ENCODE results near the gene SMR3B. TPM values are rescaled to one million over a fixed set of nuclear protein-coding genes. Genes with fewer than 3 reads are reported as not detected.

Gene SMR3B
- total RNA-seq, 1 experiment from 2014 or later, result not detected

DNA sequence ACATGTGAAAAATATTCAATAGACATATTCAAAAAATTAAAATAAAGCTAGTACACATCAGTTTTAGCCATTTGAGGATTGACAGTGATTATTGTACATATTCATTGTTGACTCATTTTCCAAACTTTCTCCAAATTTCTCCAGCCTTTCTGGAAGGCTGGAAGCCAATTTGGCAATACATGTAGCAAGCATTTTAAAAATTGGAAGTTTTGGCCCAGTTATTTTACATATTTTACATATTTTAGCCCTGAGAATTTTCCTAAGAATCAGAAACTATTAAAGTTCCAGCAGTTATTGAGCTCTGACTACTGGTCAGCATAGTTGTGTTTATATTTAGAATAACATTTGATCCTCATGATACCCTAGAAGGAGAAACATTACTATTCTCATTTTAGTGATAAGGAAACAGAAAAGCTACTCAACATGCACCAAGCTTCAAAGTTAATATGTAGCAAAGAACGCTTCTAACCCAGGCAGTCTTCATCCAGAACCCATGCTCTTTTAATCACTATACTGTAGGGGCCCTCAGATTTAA lies 45.0 kb upstream of the SMR3B start:
- intact Hi-C loops (cut with micrococcal nuclease; ENCODE audit: unreplicated experiment), result no loop called here
- Histone ChIP-seq H3K9me3 (ENCODE audit: insufficient read depth, low read depth) (no peaks in the 10 kb centered on the region), H3K4me3 (no peak overlapping the region), H3K9me2 (ENCODE audit: insufficient read depth) (no peaks in the 10 kb centered on the region), H3K79me2 (ENCODE audit: low read depth) (no peaks in the 10 kb centered on the region), H4K20me1 (ENCODE audit: insufficient read depth) (no peaks in the 10 kb centered on the region), H2AFZ (no peak overlapping the region), H3K4me2 (no peak overlapping the region), H3K4me1 (replicated peaks; ENCODE audit: insufficient read depth) (no peaks in the 10 kb centered on the region), H3F3A (ENCODE audit: insufficient read depth, low read depth) (no peaks in the 10 kb centered on the region), H3K27me3 (ENCODE audit: insufficient read depth, low read depth) (no peaks in the 10 kb centered on the region), H3K36me3 (ENCODE audit: low read depth) (no peaks in the 10 kb centered on the region), H3K27ac (no peak overlapping the region)
- TF ChIP-seq, protein P1, sequence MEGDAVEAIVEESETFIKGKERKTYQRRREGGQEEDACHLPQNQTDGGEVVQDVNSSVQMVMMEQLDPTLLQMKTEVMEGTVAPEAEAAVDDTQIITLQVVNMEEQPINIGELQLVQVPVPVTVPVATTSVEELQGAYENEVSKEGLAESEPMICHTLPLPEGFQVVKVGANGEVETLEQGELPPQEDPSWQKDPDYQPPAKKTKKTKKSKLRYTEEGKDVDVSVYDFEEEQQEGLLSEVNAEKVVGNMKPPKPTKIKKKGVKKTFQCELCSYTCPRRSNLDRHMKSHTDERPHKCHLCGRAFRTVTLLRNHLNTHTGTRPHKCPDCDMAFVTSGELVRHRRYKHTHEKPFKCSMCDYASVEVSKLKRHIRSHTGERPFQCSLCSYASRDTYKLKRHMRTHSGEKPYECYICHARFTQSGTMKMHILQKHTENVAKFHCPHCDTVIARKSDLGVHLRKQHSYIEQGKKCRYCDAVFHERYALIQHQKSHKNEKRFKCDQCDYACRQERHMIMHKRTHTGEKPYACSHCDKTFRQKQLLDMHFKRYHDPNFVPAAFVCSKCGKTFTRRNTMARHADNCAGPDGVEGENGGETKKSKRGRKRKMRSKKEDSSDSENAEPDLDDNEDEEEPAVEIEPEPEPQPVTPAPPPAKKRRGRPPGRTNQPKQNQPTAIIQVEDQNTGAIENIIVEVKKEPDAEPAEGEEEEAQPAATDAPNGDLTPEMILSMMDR (conservative IDR thresholded peaks at IDR 0.05), result no peak
- TF ChIP-seq EZH2 (IDR thresholded peaks at IDR 0.05; ENCODE audit: low read depth), result no peak
- BruUV-seq (replicated peaks), result no TSS peak
- DNase-seq, result no peak
- CTCF ChIA-PET, result no interaction called here
- POLR2A ChIA-PET (ENCODE audit: unreplicated experiment), result no interaction called here

DNA sequence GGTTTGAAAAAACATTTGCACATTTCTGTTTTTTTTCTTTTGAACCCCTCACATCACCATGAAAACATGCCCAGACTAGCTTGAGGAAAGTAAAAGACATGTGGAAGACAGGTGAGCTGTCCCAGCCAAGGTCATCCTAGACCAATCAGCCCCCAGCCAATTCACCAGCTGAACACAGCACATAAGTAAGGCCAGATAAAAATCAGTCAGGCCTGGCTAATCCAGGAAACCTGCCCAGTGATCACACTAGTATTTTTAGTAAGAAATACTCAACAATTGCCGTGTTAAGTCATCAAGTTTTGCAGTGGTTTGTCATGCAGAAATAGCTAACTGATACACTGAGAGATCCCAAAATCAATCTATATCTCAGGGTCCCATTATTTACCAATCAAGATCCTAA lies 26.7 kb upstream of the SMR3B start:
- no peak overlapping the region for H3K4me2 ChIP-seq
- no TSS peak for BruUV-seq (replicated peaks)

DNA sequence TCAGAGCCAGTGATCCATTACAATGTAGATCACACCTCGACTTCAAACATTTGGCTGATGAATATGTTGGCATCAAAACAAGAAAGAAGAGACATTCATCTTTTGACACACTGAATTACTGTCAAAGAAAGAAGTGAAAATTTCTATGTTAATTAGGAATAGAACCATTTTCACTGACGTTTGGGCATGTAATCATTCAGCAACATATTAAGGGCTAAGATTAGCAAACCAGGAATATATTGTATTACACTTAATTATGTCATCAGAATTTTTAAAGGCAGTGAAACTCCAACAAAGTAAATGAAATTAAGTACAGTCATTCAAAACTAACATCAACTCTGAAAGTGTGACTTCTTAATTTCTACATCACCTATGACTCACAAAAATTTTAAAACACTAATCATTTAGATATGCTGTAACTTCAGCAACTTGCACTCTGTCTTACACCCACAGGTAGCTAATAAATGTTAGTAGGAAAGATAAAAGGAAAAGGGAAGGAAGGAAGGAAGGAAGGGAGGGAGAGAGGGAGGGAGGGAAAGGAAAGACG lies 23.7 kb upstream of the SMR3B start:
- ChIA-PET CTCF (no interaction called here), POLR2A (ENCODE audit: unreplicated experiment) (no interaction called here)
- no peak overlapping the region for H3K4me3 ChIP-seq
- no peak for DNase-seq
- no TSS peak for BruUV-seq (replicated peaks)
- H3K9me3 ChIP-seq (ENCODE audit: insufficient read depth, low read depth), result no peaks in the 10 kb centered on the region
- H4K20me1 ChIP-seq (ENCODE audit: insufficient read depth), result no peaks in the 10 kb centered on the region
- no peaks in the 10 kb centered on the region for H3F3A ChIP-seq (ENCODE audit: insufficient read depth, low read depth)
- H3K36me3 ChIP-seq (ENCODE audit: low read depth), result no peaks in the 10 kb centered on the region
- no peaks in the 10 kb centered on the region for H3K4me1 ChIP-seq (replicated peaks; ENCODE audit: insufficient read depth)
- H3K4me2 ChIP-seq, result no peak overlapping the region
- no peaks in the 10 kb centered on the region for H3K27me3 ChIP-seq (ENCODE audit: insufficient read depth, low read depth)
- TF ChIP-seq, protein P1 (conservative IDR thresholded peaks at IDR 0.05), result no peak
- no peak for TF ChIP-seq EZH2 (IDR thresholded peaks at IDR 0.05; ENCODE audit: low read depth)
- intact Hi-C loops (cut with micrococcal nuclease; ENCODE audit: unreplicated experiment), result no loop called here
- H3K9me2 ChIP-seq (ENCODE audit: insufficient read depth), result no peaks in the 10 kb centered on the region
- H2AFZ ChIP-seq, result no peak overlapping the region
- no peak overlapping the region for H3K27ac ChIP-seq
- no peaks in the 10 kb centered on the region for H3K79me2 ChIP-seq (ENCODE audit: low read depth)

More for the DNA sequence above, 26.7 kb upstream of the SMR3B start:
- no peak overlapping the region for H2AFZ ChIP-seq
- no peaks in the 10 kb centered on the region for H3K36me3 ChIP-seq (ENCODE audit: low read depth)
- no peak for DNase-seq
- intact Hi-C loops (cut with micrococcal nuclease; ENCODE audit: unreplicated experiment), result no loop called here
- no peaks in the 10 kb centered on the region for H3F3A ChIP-seq (ENCODE audit: insufficient read depth, low read depth)
- no peaks in the 10 kb centered on the region for H3K27me3 ChIP-seq (ENCODE audit: insufficient read depth, low read depth)
- H3K9me2 ChIP-seq (ENCODE audit: insufficient read depth), result no peaks in the 10 kb centered on the region
- H3K4me3 ChIP-seq, result no peak overlapping the region
- no peak overlapping the region for H3K27ac ChIP-seq
- TF ChIP-seq, protein P1 (conservative IDR thresholded peaks at IDR 0.05), result no peak
- no peak for TF ChIP-seq EZH2 (IDR thresholded peaks at IDR 0.05; ENCODE audit: low read depth)
- no peaks in the 10 kb centered on the region for H3K4me1 ChIP-seq (replicated peaks; ENCODE audit: insufficient read depth)
- no peaks in the 10 kb centered on the region for H4K20me1 ChIP-seq (ENCODE audit: insufficient read depth)
- ChIA-PET POLR2A (ENCODE audit: unreplicated experiment) (no interaction called here), CTCF (no interaction called here)
- H3K79me2 ChIP-seq (ENCODE audit: low read depth), result no peaks in the 10 kb centered on the region
- no peaks in the 10 kb centered on the region for H3K9me3 ChIP-seq (ENCODE audit: insufficient read depth, low read depth)

Data from PC-9 (cell line).